Peyer's patch (tissue), 4 donors: Measurements from ENCODE around the gene RPL21. TPM values are rescaled to one million over a fixed set of nuclear protein-coding genes. Genes with fewer than 3 reads are reported as not detected.
A peak's percentile ranks its signal among the peaks of the same experiment; 100 is the strongest.

Source experiments
- DNase-seq, 3 donors: peaks; one replicate each; pipeline ENCODE4 v3.0.0-alpha.2; 2017 to 2019
- H3K27ac ChIP-seq, 4 donors: fragments of 200-600 bp; sonication (generic); one replicate each; pipeline ENCODE4 v1.5.1; 2016 to 2019
- H3K27me3 ChIP-seq, 2 donors: fragments of 200-600 bp; sonication (generic); one replicate each; pipeline ENCODE4 v1.5.1; 2019
- H3K36me3 ChIP-seq, 3 donors: fragments of 200-600 bp; sonication (generic); one replicate each; pipeline ENCODE4 v1.5.1; 2016 to 2019
- H3K4me1 ChIP-seq, 4 donors: fragments of 200-600 bp; sonication (generic); one replicate each; pipeline ENCODE4 v1.5.1; 2016 to 2019
- H3K4me3 ChIP-seq, 4 donors: fragments of 200-600 bp; sonication (generic); 1 replicate in 3 of 4; 2 replicates in 1 of 4; pipeline ENCODE4 v1.5.1; 2016 to 2019; ENCODE audit warnings: mild to moderate bottlenecking in 1 of 4
- H3K9me3 ChIP-seq, 4 donors: fragments of 200-600 bp; sonication (generic); one replicate each; pipeline ENCODE4 v1.5.1; 2016 to 2019; ENCODE audit warnings: mild to moderate bottlenecking in 1 of 4
- POLR2A ChIP-seq, 2 donors: fragments of 450-650 bp; IDR thresholded peaks; one replicate each; pipeline ENCODE4 v1.5.1; 2017; ENCODE audit warnings: antibody characterized with exemption in 2 of 2, mild to moderate bottlenecking in 2 of 2, moderate library complexity in 2 of 2
- total RNA-seq, 4 donors: library from RNA; depleted of rRNA; stranded (reverse); fragments of >200 nt; gene quantifications; one replicate each; pipeline ENCODE4 v1.1.0, GENCODE V29; 2016
- TF ChIP-seq, protein P1 (sequence below), 6 experiments: fragments of 450-650 bp in 4 of 6; fragments of 200-600 bp in 2 of 6; sonication (generic) in 1 of 6; IDR thresholded peaks; one replicate each; pipeline ENCODE4 v1.5.1; 2017 to 2019; ENCODE audit warnings: antibody characterized with exemption in 6 of 6, mild to moderate bottlenecking in 3 of 6, moderate library complexity in 1 of 6

RPL21 gene
- total RNA-seq, 4 donors from 2014 or later, result 179 to 828 (median 278) TPM

- Histone ChIP-seq H3K36me3 (peaks cover 0 to 42% (median 0%) of the 10 kb centered on the region in 3 donors), H3K27ac (peak overlapping the region in 2 of 4 donors; percentile 25 to 53), H3K4me3 (no peak overlapping the region), H3K27me3 (no peaks in the 10 kb centered on the region), H3K9me3 (no peaks in the 10 kb centered on the region), H3K4me1 (peaks cover 0 to 14% (median 0%) of the 10 kb centered on the region in 4 donors)
- no peak for DNase-seq
- TF ChIP-seq, protein P1, sequence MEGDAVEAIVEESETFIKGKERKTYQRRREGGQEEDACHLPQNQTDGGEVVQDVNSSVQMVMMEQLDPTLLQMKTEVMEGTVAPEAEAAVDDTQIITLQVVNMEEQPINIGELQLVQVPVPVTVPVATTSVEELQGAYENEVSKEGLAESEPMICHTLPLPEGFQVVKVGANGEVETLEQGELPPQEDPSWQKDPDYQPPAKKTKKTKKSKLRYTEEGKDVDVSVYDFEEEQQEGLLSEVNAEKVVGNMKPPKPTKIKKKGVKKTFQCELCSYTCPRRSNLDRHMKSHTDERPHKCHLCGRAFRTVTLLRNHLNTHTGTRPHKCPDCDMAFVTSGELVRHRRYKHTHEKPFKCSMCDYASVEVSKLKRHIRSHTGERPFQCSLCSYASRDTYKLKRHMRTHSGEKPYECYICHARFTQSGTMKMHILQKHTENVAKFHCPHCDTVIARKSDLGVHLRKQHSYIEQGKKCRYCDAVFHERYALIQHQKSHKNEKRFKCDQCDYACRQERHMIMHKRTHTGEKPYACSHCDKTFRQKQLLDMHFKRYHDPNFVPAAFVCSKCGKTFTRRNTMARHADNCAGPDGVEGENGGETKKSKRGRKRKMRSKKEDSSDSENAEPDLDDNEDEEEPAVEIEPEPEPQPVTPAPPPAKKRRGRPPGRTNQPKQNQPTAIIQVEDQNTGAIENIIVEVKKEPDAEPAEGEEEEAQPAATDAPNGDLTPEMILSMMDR (IDR thresholded peaks at IDR 0.05), result no peak
- TF ChIP-seq POLR2A (IDR thresholded peaks at IDR 0.05), result no peak
Measured at GRCh38 chr13:27259831-27260230, 8.5 kb downstream of the RPL21 start.

DNA sequence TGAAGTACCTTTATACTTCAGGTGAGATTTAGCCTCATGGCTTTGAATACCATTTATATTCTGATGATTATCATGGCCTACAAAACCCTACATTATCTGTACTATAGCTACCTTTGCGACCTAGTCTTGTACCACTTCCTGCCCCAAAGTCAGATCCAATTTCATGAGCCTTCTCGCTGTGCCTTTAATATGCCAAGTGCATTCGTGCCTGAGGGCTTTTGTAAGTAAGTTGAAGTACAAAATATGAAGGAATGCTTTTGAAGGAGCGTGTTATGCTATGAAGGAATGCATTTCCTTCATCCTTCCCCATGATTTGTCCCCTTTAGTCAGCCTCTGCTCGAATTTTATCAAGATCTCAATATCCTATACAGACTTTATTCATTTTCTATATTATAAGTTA lies 10.0 kb downstream of the RPL21 start:
- TF ChIP-seq POLR2A (IDR thresholded peaks at IDR 0.05), result no peak
- TF ChIP-seq, protein P1 (IDR thresholded peaks at IDR 0.05), result no peak
- Histone ChIP-seq H3K36me3 (peaks cover 0 to 27% (median 0%) of the 10 kb centered on the region in 3 donors), H3K27ac (no peak overlapping the region), H3K27me3 (no peaks in the 10 kb centered on the region), H3K9me3 (no peaks in the 10 kb centered on the region), H3K4me1 (peaks cover 0 to 12% (median 0%) of the 10 kb centered on the region in 4 donors), H3K4me3 (no peak overlapping the region)
- no peak for DNase-seq

GRCh38 chr13:27263438-27263837 lies 12.1 kb downstream of the RPL21 start:
- Histone ChIP-seq H3K9me3 (no peaks in the 10 kb centered on the region), H3K36me3 (peaks cover 0 to 7% (median 0%) of the 10 kb centered on the region in 3 donors), H3K4me1 (peaks cover 0 to 12% (median 0%) of the 10 kb centered on the region in 4 donors), H3K4me3 (no peak overlapping the region), H3K27me3 (no peaks in the 10 kb centered on the region), H3K27ac (peak overlapping the region in 1 of 4 donors; percentile 32)
- no peak for DNase-seq
- TF ChIP-seq, protein P1 (IDR thresholded peaks at IDR 0.05), result no peak

- TF ChIP-seq POLR2A (IDR thresholded peaks at IDR 0.05), result no peak
- TF ChIP-seq, protein P1 (IDR thresholded peaks at IDR 0.05), result no peak
- H3K4me3 ChIP-seq, result no peak overlapping the region
- H3K4me1 ChIP-seq, result peaks cover 0 to 12% (median 0%) of the 10 kb centered on the region in 4 donors
- no peaks in the 10 kb centered on the region for H3K9me3 ChIP-seq
- DNase-seq, result no peak
- no peaks in the 10 kb centered on the region for H3K27me3 ChIP-seq
- peaks cover 0 to under 1% (median 0%) of the 10 kb centered on the region in 3 donors for H3K36me3 ChIP-seq
- peak overlapping the region in 1 of 4 donors; percentile 53 for H3K27ac ChIP-seq
Measured at GRCh38 chr13:27264181-27264580, 12.8 kb downstream of the RPL21 start.

DNA sequence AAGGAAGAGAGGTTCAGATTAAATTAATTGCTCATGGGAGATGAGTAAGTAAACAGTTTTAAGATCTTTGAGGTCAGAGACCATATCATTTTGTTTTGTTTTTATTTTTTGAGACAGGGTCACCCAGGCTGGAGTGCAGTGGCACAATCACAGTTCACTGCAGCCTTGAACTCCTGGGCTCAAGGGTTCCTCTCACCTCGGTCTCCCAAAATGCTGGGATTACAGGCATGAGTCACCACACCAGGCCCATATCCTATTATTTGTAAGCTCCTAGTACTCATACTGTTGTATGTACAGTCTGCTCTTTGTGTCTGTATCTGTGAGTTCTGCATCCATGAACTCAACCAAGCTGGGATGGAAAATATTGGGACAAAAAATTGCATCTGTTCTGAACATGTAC lies 13.3 kb downstream of the RPL21 start:
- Histone ChIP-seq H3K27ac (peak overlapping the region in 1 of 4 donors; percentile 53), H3K27me3 (no peaks in the 10 kb centered on the region), H3K4me3 (no peak overlapping the region), H3K36me3 (no peaks in the 10 kb centered on the region), H3K9me3 (no peaks in the 10 kb centered on the region), H3K4me1 (peaks cover 0 to 12% (median 0%) of the 10 kb centered on the region in 4 donors)
- TF ChIP-seq, protein P1 (IDR thresholded peaks at IDR 0.05), result no peak
- TF ChIP-seq POLR2A (IDR thresholded peaks at IDR 0.05), result no peak
- no peak for DNase-seq

- peaks cover 0 to 15% (median 5%) of the 10 kb centered on the region in 4 donors for H3K4me1 ChIP-seq
- H3K36me3 ChIP-seq, result no peaks in the 10 kb centered on the region
- TF ChIP-seq POLR2A (IDR thresholded peaks at IDR 0.05), result no peak
- TF ChIP-seq, protein P1 (IDR thresholded peaks at IDR 0.05), result no peak
- H3K4me3 ChIP-seq, result no peak overlapping the region
- no peaks in the 10 kb centered on the region for H3K9me3 ChIP-seq
- no peaks in the 10 kb centered on the region for H3K27me3 ChIP-seq
- peak overlapping the region in 1 of 4 donors; percentile 53 for H3K27ac ChIP-seq
- no peak for DNase-seq
Measured at GRCh38 chr13:27266917-27267316, 15.6 kb downstream of the RPL21 start.
